Muscle layer of duodenum (tissue), 2 donors: Measurements from ENCODE around the gene D2HGDH.
"Not testable (repeated sequence)": the region's sequence is repeated elsewhere in the genome, so short reads cannot be mapped to it uniquely, and the experiment has no call there.

Experiments used
- H3K27ac ChIP-seq: one replicate; pipeline ENCODE4 v1.7.0; 2013; ENCODE audit warnings: mild to moderate bottlenecking, low read length
- H3K27me3 ChIP-seq: one replicate; pipeline ENCODE4 v1.7.0; 2013; ENCODE audit warnings: low read depth, mild to moderate bottlenecking, control low read depth, low read length
- H3K36me3 ChIP-seq, 2 donors: one replicate each; pipeline ENCODE4 v1.7.0; 2013; ENCODE audit warnings: low read length in 2 of 2, control low read depth in 1 of 2, mild to moderate bottlenecking in 1 of 2; ENCODE audit not compliant: insufficient read depth in 2 of 2, control insufficient read depth in 1 of 2
- H3K4me1 ChIP-seq, 2 donors: one replicate each; pipeline ENCODE4 v1.7.0; 2013; ENCODE audit warnings: low read length in 2 of 2, mild to moderate bottlenecking in 2 of 2, control low read depth in 1 of 2, moderate library complexity in 1 of 2; ENCODE audit not compliant: insufficient read depth in 2 of 2, control insufficient read depth in 1 of 2
- H3K4me3 ChIP-seq, 2 donors: one replicate each; pipeline ENCODE4 v1.7.0; 2013; ENCODE audit warnings: low read length in 2 of 2, low read depth in 1 of 2, mild to moderate bottlenecking in 1 of 2
- H3K9me3 ChIP-seq, 2 donors: one replicate each; pipeline ENCODE4 v1.7.0; 2013; ENCODE audit warnings: low read length in 2 of 2, control low read depth in 1 of 2, mild to moderate bottlenecking in 1 of 2; ENCODE audit not compliant: control insufficient read depth in 1 of 2
- donor health status: healthy.

D2HGDH gene

GRCh38 chr2:241773511-241774418 is 39.3 kb downstream of the D2HGDH start:
- H3K27ac ChIP-seq: no peak overlapping the region
- H3K27me3 ChIP-seq: peaks cover 5% of the 10 kb centered on the region
- H3K4me1 ChIP-seq: peaks cover 0 to 7% of the 10 kb centered on the region in 2 donors
- H3K4me3 ChIP-seq: no peak overlapping the region
- H3K36me3 ChIP-seq: no peaks in the 10 kb centered on the region
- H3K9me3 ChIP-seq: no peaks in the 10 kb centered on the region

GRCh38 chr2:241774419-241775222 is 40.2 kb downstream of the D2HGDH start:
- H3K4me3 ChIP-seq: no peak overlapping the region
- no peaks in the 10 kb centered on the region for H3K9me3 ChIP-seq
- no peaks in the 10 kb centered on the region for H3K36me3 ChIP-seq
- H3K27ac ChIP-seq: no peak overlapping the region
- H3K4me1 ChIP-seq: peaks cover 0 to 7% of the 10 kb centered on the region in 2 donors
- peaks cover 5% of the 10 kb centered on the region for H3K27me3 ChIP-seq

- Histone ChIP-seq H3K4me3 (no peak overlapping the region), H3K36me3 (no peaks in the 10 kb centered on the region), H3K27me3 (peaks cover 5% of the 10 kb centered on the region), H3K4me1 (peaks cover 0 to 7% of the 10 kb centered on the region in 2 donors), H3K9me3 (no peaks in the 10 kb centered on the region), H3K27ac (no peak overlapping the region)
These were observed 41.1 kb downstream of the D2HGDH start for GRCh38 chr2:241775223-241776177.

DNA sequence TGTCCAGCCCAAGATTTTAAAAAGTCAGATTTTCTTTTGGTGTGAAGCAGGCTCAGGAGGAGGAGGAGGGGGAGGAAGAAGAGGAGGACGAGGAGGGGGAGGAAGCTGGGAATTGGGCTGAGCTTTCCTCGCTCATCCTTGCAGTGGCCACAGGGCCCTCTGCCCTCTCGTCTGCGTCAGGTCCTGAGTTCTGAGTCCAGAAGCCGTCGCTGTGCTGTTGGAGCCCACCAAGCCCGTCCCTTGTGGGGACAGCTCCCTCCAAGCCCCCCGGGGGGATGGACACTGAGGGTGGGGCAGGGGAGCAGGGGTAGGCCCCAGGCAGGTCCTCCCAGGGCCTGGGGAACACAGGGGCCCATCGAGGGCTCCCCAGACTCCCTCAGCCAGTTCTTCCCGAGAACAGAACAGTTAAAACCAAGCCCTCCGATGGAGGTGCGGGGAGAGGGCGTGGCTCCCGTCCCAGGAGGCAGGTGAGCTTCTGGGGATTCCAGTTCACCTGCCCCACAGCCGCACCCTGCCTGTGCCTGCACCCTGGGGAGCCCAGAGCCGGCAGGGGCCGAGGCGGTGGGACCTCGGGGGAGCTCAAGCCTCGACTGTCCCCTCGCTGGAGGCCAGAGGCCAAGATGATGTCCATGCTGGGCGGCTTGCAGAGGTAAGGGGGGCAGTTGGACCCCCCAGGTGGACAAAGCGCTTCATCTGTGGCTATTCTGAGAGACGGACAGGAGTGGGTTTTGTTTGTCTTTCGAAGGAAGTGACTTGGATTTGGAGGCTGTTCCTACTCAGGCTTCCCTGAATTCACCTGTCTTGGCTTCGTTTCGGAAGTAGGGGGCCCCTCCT is 42.1 kb downstream of the D2HGDH start, which contains the start of gene GAL3ST2:
GAL3ST2 (plus strand) TSS at position 487 of the 834 bp plus-strand sequence; CDS start at position 621, 134 bp downstream.
- Histone ChIP-seq H3K4me3 (no peak within 1 kb of the TSS), H3K36me3 (no peaks in the 10 kb centered on the region), H3K27me3 (peaks cover 5% of the 10 kb centered on the region), H3K27ac (no peak within 1 kb of the TSS), H3K4me1 (peaks cover 0 to under 1% of the 10 kb centered on the region in 2 donors), H3K9me3 (no peaks in the 10 kb centered on the region)

DNA sequence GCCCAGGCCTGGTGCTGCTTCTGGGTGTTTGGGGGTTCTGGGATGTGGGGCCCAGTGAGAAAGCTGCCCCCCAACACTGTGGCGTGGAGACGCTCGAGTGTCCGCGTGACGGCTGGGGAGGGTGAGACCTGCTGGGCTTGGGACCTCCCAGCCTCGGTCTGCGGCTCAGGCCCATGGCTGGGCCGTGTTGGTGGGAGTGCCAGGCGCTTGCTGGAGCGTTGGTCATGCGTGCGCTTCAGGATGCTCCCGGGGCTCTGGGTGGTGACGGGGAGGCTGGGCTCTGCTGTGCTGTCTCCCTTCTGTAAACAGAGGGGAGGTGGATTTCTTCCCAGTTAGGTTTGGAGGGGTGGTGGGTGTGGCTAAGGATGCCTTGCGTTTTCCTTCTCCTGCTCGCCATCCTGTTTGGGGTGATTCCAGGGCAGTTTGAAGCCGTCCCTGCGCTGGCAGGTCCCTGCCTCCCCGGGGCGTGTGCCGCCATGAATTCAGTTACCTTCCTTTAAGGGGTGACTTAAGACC is 42.8 kb downstream of the D2HGDH start:
- Histone ChIP-seq H3K27ac (no peak overlapping the region), H3K36me3 (no peaks in the 10 kb centered on the region), H3K4me1 (no peaks in the 10 kb centered on the region), H3K9me3 (no peaks in the 10 kb centered on the region), H3K4me3 (no peak overlapping the region), H3K27me3 (peaks cover 5% of the 10 kb centered on the region)

DNA sequence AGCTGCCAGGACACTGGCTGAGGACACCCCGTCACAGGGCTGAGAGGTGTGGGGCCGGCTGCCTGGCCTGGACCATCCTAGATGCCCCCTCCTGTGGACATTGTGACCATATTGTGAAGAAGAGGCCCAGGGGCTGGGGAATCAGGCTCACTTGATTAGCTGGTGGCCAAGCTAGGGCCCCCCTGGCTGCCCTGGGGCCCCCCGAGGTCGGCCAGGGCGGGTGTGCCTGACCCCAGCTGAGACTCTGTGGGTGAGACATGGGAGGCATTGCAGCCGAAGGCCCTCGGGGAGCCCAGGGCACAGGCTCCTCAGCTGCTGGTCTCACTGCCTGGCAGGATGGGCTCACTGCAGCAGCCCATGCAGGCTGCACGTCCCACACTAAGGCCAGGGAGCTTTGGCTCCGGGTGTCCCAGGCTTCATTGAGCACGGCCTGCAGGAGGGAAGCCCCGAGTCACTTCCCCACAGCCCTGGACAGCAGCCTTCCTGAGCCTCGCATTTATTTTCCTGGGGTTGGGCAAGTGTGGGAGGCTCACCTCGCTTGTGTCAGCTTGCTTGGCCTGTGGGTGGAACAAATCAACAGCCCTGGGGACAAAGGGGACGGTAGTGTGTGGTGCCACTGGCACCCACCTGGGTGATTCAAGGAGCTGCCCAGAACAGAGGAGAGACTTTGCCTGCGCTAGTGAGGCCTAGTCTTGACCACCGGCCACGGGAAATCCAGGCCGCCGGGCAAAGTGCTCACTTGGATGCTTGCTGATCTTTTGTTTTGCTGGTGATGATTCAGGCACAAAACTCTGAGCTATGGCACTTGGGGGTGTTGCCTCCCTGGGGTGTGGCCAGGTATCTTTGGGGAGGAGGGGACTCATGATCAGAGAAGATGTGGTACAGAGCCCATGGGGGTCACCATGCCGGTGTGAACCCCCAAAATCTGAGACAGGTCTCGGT is 43.5 kb downstream of the D2HGDH start:
- Histone ChIP-seq H3K4me1 (no peaks in the 10 kb centered on the region), H3K4me3 (no peak overlapping the region), H3K27ac (no peak overlapping the region), H3K36me3 (no peaks in the 10 kb centered on the region), H3K27me3 (peaks cover 5% of the 10 kb centered on the region), H3K9me3 (no peaks in the 10 kb centered on the region)

DNA sequence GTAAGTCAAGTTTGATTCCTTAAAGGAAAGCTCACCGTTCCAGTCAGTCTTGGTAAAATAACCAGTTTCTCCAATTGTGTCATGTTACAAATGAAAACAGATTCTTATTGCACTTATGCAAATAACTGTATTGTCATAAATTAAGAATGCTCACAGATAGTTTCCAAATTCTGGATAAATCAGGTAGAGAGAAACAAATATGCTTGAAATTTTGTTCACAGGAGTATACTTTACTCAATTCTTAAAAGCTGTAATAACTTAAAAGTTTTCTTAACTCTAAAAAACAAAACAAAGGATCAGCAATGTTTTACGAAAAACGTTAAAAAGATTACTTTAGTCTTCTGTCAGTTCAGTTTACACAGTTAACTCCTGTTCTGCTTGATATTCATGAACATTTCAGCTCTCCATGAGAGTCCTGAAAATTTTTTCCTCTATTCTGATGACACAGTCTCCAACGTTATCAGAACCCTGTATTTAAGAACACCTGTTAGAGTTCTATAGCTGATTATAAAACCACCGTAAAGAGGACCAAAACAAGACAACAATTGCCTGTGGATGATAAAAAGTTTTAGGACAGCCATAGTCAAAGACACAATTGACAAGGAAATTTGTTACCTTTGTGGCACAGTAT is 46.6 kb downstream of the D2HGDH start:
- H3K4me3 ChIP-seq: no peak overlapping the region
- H3K27ac ChIP-seq: no peak overlapping the region
- H3K36me3 ChIP-seq: no peaks in the 10 kb centered on the region
- no peaks in the 10 kb centered on the region for H3K4me1 ChIP-seq
- peaks cover 5% of the 10 kb centered on the region for H3K27me3 ChIP-seq
- no peaks in the 10 kb centered on the region for H3K9me3 ChIP-seq

- H3K27ac ChIP-seq, H3K9me3 ChIP-seq, H3K36me3 ChIP-seq, H3K27me3 ChIP-seq, H3K4me3 ChIP-seq, H3K4me1 ChIP-seq: not testable (repeated sequence)
These were observed 47.6 kb downstream of the D2HGDH start for GRCh38 chr2:241782053-241782452.

- Histone ChIP-seq H3K27ac (no peak overlapping the region), H3K27me3 (no peaks in the 10 kb centered on the region), H3K4me3 (no peak overlapping the region), H3K4me1 (no peaks in the 10 kb centered on the region), H3K36me3 (no peaks in the 10 kb centered on the region), H3K9me3 (no peaks in the 10 kb centered on the region)
These were observed 53.7 kb downstream of the D2HGDH start for GRCh38 chr2:241788135-241788534.
